Right kidney (tissue), 1 donor: ENCODE measurements around the gene ZG16B.

ENCODE experiments used
- DNase-seq: peaks from one replicate; pipeline ENCODE4 v3.0.0-alpha.2; 2016

Gene ZG16B

GRCh38 chr16:2806286-2806685 is 23.8 kb upstream of the ZG16B start:
- DNase-seq = no peak

GRCh38 chr16:2808181-2808580 is 21.9 kb upstream of the ZG16B start:
- no peak for DNase-seq

- no peak for DNase-seq
Measured at GRCh38 chr16:2809149-2809760, 20.8 kb upstream of the ZG16B start.

- DNase-seq = no peak
Measured at GRCh38 chr16:2810651-2811050, 19.5 kb upstream of the ZG16B start.

- no peak for DNase-seq
Measured at GRCh38 chr16:2811703-2812471, 18.2 kb upstream of the ZG16B start.

- no peak for DNase-seq
Measured at GRCh38 chr16:2813771-2814221, 16.3 kb upstream of the ZG16B start.

- DNase-seq = no peak
Measured at GRCh38 chr16:2814551-2815298, 15.4 kb upstream of the ZG16B start.

GRCh38 chr16:2815299-2815771 is 14.8 kb upstream of the ZG16B start:
- no peak for DNase-seq

GRCh38 chr16:2816751-2817339 is 13.3 kb upstream of the ZG16B start, which contains the start of gene PRSS21:
Gene PRSS21, plus strand, starts transcription at chr16:2817237. Its CDS starts 32 bp downstream, at chr16:2817269.
- no peak for DNase-seq

- no peak for DNase-seq
Measured at GRCh38 chr16:2817340-2818271, 12.5 kb upstream of the ZG16B start.

- no peak for DNase-seq
Measured at GRCh38 chr16:2818272-2818876, 11.7 kb upstream of the ZG16B start.

- DNase-seq = no peak
Measured at GRCh38 chr16:2819179-2819938, 10.7 kb upstream of the ZG16B start.

GRCh38 chr16:2819939-2820835 is 9.9 kb upstream of the ZG16B start:
- no peak for DNase-seq

GRCh38 chr16:2820836-2821486 is 9.1 kb upstream of the ZG16B start:
- DNase-seq = no peak

GRCh38 chr16:2821487-2822157 is 8.5 kb upstream of the ZG16B start:
- DNase-seq = no peak

GRCh38 chr16:2822158-2822495 is 8.0 kb upstream of the ZG16B start:
- no peak for DNase-seq

GRCh38 chr16:2822496-2822895 is 7.6 kb upstream of the ZG16B start:
- no peak for DNase-seq

GRCh38 chr16:2824626-2825025 is 5.5 kb upstream of the ZG16B start:
- no peak for DNase-seq
